GM12878 (cell line): ENCODE measurements around the gene SEMA5B. TPM values are rescaled to one million over a fixed set of nuclear protein-coding genes. Genes with fewer than 3 reads are reported as not detected.

ENCODE experiments used
- ATF7 ChIP-seq: fragments of 450-650 bp; IDR thresholded peaks from 2 replicates; pipeline ENCODE4 v1.6.1; 2016; ENCODE audit warnings: low read depth, mild to moderate bottlenecking
- BHLHE40 ChIP-seq, 2 experiments: fragments of 450-650 bp in 1 of 2; IDR thresholded peaks; 2 replicates each; pipeline ENCODE4 v1.6.1; 2011 to 2017; ENCODE audit warnings: low read depth in 2 of 2, borderline replicate concordance in 1 of 2, improper control_type of control experiment in 1 of 2, low read length in 1 of 2, mild to moderate bottlenecking in 1 of 2
- IRF4 ChIP-seq: IDR thresholded peaks from 2 replicates; pipeline ENCODE4 v1.6.1; 2011; ENCODE audit warnings: low read depth, low read length
- NR2F1 ChIP-seq: fragments of 450-650 bp; conservative IDR thresholded peaks from 2 replicates; pipeline ENCODE4 v1.6.1; 2017; ENCODE audit warnings: mild to moderate bottlenecking
- RELA ChIP-seq: fragments of 450-650 bp; IDR thresholded peaks from 2 replicates; pipeline ENCODE4 v1.8.0; 2014; ENCODE audit warnings: borderline replicate concordance; ENCODE audit not compliant: partially characterized antibody
- SIN3A ChIP-seq: IDR thresholded peaks from 2 replicates; pipeline ENCODE4 v1.6.1; 2012; ENCODE audit warnings: low read depth, low read length, improper control_type of control experiment
- ZNF592 ChIP-seq: fragments of 450-650 bp; IDR thresholded peaks from 2 replicates; pipeline ENCODE4 v1.6.1; 2017; ENCODE audit warnings: mild to moderate bottlenecking, moderate library complexity
- ZZZ3 ChIP-seq: IDR thresholded peaks from 2 replicates; pipeline ENCODE4 v1.6.1; 2011; ENCODE audit warnings: low read depth; ENCODE audit not compliant: control insufficient read depth, insufficient read length
- polyA plus RNA-seq, 11 experiments: library from polyadenylated mRNA; depleted of rRNA in 4 of 11; unstranded in 6 of 11; stranded (reverse) in 5 of 11; fragments of >200 nt; fragmentation: Nextera tagmentation in 4 of 11; fragmentation: Illumina TruSeq in 1 of 11; extraction: Ambion mirVana in 4 of 11; extraction: Trizol in 1 of 11; gene quantifications; 1 replicate in 1 of 11; 2 replicates in 10 of 11; pipeline versions ENCODE4 v1.2.1 to v1.2.3, GENCODE V29; 2011 to 2016; ENCODE audit warnings: inconsistent platforms in 2 of 11, missing spikeins in 2 of 11, low read depth in 1 of 11
- total RNA-seq, 4 experiments: library from RNA; depleted of rRNA in 3 of 4; stranded (reverse); fragments of >200 nt in 3 of 4; fragmentation: Illumina TruSeq in 1 of 4; extraction: Trizol in 1 of 4; gene quantifications; 2 replicates each; pipeline versions ENCODE4 v1.2.1 to v1.2.3, GENCODE V29; 2013 to 2021
- TF ChIP-seq, protein P1 (sequence below): fragments of 450-650 bp; IDR thresholded peaks from 2 replicates; pipeline ENCODE4 v1.6.1; 2014; ENCODE audit warnings: mild to moderate bottlenecking
- TF ChIP-seq, protein P2 (sequence below): fragments of 450-650 bp; IDR thresholded peaks from 2 replicates; pipeline ENCODE4 v1.6.1; 2017; ENCODE audit warnings: mild to moderate bottlenecking

Gene SEMA5B
- total and polyA plus RNA-seq, 10 of the 15 experiments (the other 5 are each of a cell fraction or from before 2014, with no cell fraction given) = 0.05 TPM; not detected in 9

- TF ChIP-seq SIN3A (no peak), IRF4 (no peak), ZZZ3 (no peak), BHLHE40 (IDR thresholded peaks at IDR 0.05; ENCODE audit: borderline replicate concordance in 1 of 2, low read depth in 2 of 2, low read length in 1 of 2) (no peak), RELA (no peak), ATF7 (no peak), NR2F1 (no peak), ZNF592 (no peak)
- TF ChIP-seq, protein P1, sequence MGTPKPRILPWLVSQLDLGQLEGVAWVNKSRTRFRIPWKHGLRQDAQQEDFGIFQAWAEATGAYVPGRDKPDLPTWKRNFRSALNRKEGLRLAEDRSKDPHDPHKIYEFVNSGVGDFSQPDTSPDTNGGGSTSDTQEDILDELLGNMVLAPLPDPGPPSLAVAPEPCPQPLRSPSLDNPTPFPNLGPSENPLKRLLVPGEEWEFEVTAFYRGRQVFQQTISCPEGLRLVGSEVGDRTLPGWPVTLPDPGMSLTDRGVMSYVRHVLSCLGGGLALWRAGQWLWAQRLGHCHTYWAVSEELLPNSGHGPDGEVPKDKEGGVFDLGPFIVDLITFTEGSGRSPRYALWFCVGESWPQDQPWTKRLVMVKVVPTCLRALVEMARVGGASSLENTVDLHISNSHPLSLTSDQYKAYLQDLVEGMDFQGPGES = no peak
- TF ChIP-seq, protein P2, sequence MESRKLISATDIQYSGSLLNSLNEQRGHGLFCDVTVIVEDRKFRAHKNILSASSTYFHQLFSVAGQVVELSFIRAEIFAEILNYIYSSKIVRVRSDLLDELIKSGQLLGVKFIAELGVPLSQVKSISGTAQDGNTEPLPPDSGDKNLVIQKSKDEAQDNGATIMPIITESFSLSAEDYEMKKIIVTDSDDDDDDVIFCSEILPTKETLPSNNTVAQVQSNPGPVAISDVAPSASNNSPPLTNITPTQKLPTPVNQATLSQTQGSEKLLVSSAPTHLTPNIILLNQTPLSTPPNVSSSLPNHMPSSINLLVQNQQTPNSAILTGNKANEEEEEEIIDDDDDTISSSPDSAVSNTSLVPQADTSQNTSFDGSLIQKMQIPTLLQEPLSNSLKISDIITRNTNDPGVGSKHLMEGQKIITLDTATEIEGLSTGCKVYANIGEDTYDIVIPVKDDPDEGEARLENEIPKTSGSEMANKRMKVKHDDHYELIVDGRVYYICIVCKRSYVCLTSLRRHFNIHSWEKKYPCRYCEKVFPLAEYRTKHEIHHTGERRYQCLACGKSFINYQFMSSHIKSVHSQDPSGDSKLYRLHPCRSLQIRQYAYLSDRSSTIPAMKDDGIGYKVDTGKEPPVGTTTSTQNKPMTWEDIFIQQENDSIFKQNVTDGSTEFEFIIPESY = no peak
These were observed 42.9 kb upstream of the SEMA5B start (continued) for GRCh38 chr3:123070510-123070909.
